ENCODE results near the gene OR5AS1. TPM values are rescaled to one million over a fixed set of nuclear protein-coding genes. Genes with fewer than 3 reads are reported as not detected.

OR5AS1 gene
- total and polyA plus RNA-seq, 9 of the 15 experiments (the other 6 are each of a cell fraction or from before 2014, with no cell fraction given): not detected

DNA sequence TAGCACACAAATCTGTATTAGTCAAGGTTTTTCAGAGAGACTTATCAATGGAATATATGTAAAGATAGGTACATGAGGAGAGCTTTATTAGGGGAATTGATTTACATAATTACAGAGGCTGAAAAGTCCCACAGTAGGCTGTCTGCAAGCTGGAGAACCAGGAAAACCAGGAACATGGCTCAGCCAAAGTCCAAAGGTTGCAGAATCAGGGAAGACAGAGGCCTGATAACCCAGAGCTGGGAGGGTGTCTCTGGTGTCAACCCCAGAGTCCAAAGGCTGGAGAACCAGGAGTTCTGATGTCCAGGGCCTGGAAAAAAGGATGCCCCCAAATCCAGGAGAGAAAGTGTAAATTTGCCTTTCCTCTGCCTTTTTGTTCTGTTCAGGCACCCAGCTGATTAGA is 16.7 kb upstream of the OR5AS1 start (continued):
- TF ChIP-seq, protein P1, sequence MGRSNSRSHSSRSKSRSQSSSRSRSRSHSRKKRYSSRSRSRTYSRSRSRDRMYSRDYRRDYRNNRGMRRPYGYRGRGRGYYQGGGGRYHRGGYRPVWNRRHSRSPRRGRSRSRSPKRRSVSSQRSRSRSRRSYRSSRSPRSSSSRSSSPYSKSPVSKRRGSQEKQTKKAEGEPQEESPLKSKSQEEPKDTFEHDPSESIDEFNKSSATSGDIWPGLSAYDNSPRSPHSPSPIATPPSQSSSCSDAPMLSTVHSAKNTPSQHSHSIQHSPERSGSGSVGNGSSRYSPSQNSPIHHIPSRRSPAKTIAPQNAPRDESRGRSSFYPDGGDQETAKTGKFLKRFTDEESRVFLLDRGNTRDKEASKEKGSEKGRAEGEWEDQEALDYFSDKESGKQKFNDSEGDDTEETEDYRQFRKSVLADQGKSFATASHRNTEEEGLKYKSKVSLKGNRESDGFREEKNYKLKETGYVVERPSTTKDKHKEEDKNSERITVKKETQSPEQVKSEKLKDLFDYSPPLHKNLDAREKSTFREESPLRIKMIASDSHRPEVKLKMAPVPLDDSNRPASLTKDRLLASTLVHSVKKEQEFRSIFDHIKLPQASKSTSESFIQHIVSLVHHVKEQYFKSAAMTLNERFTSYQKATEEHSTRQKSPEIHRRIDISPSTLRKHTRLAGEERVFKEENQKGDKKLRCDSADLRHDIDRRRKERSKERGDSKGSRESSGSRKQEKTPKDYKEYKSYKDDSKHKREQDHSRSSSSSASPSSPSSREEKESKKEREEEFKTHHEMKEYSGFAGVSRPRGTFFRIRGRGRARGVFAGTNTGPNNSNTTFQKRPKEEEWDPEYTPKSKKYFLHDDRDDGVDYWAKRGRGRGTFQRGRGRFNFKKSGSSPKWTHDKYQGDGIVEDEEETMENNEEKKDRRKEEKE (IDR thresholded peaks at IDR 0.05; ENCODE audit: borderline replicate concordance in 1 of 2, control insufficient read depth in 1 of 2, low read depth in 2 of 2, low read length in 1 of 2): no peak
- TF ChIP-seq ZNF282 (CRISPR knock-in tag; IDR thresholded peaks at IDR 0.05): no peak

DNA sequence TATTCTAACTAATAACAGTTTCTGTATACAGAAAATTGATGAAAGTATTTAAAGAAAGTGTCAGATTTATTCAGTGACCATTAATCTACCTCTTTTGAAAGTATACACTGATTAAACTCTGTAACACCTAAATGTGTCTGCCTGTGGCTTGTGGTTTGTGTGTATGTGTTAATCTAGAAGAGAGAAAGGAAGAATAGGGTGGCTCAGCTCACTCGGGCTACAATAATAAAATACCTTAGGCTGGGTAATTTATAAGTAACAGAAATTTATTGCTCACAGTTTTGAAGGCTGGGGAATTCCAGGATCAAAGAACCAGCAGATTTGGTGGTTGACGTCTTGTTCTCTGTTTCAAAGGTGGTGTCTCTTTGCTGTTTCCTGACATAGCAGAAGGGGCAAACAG is 13.6 kb upstream of the OR5AS1 start:
- Histone ChIP-seq H3K9ac (ENCODE audit: insufficient read depth in 1 of 2, low read depth in 2 of 2, low read length in 2 of 2) (no peak overlapping the region), H3K4me3 (no peak overlapping the region), H3K4me2 (ENCODE audit: insufficient read depth, low read length) (no peak overlapping the region), H3K9me3 (replicated peaks; ENCODE audit: control insufficient read depth, insufficient read depth, low read depth, low read length) (no peaks in the 10 kb centered on the region), H4K20me1 (replicated peaks; ENCODE audit: control insufficient read depth, insufficient read depth, low read length) (no peaks in the 10 kb centered on the region), H3K79me2 (ENCODE audit: control insufficient read depth, insufficient read depth, low read length) (no peaks in the 10 kb centered on the region), H2AFZ (ENCODE audit: low read depth, low read length) (no peak overlapping the region), H3K4me1 (replicated peaks in 1 of 2; ENCODE audit: control insufficient read depth in 2 of 2, insufficient read depth in 2 of 2, low read length in 2 of 2) (no peaks in the 10 kb centered on the region), H3K27me3 (ENCODE audit: control insufficient read depth in 2 of 2, insufficient read depth in 2 of 2, low read length in 2 of 2) (no peaks in the 10 kb centered on the region), H3K9me1 (ENCODE audit: control insufficient read depth, insufficient read depth, low read length) (no peaks in the 10 kb centered on the region), H3K27ac (ENCODE audit: extremely low read depth, low read depth, low read length) (no peak overlapping the region), H3K36me3 (ENCODE audit: control insufficient read depth, insufficient read depth, low read length) (no peaks in the 10 kb centered on the region)
- CTCF ChIA-PET (ENCODE audit: low intra/inter-chr PET ratio): no interaction called here
- TF ChIP-seq IFI16 (CRISPR knock-in tag; IDR thresholded peaks at IDR 0.05): no peak
- TF ChIP-seq SAP30 (IDR thresholded peaks at IDR 0.05; ENCODE audit: borderline replicate concordance, insufficient read depth, low read depth, low read length, poor library complexity, severe bottlenecking): no peak
- no peak for TF ChIP-seq SETDB1 (IDR thresholded peaks at IDR 0.05; ENCODE audit: low read length)
- TF ChIP-seq NR2C1 (IDR thresholded peaks at IDR 0.05): no peak
- TF ChIP-seq NR2C1 (tag; IDR thresholded peaks at IDR 0.05): no peak
- intact Hi-C loops (cut with micrococcal nuclease) (no loop called here), in situ Hi-C loops (cut with MboI) (no loop called here)
- no TSS peak for BruUV-seq (replicated peaks)
- POLR2A ChIA-PET: no interaction called here
- no peak for ATAC-seq
- FAIRE-seq: no peak
- no peak for DNase-seq (ENCODE audit: extremely low read depth in 1 of 4, low spot score in 3 of 4)
- 0% methylated on average over 2 of the region's 2 CpGs for WGBS (ENCODE audit: insufficient coverage, low coverage, missing lambda C conversion rate)

Data from K562 (cell line).